GM12892 (cell line): ENCODE measurements around the gene PHF19.

Source experiments
- POLR2A ChIP-seq: IDR thresholded peaks from 2 replicates; pipeline ENCODE4 v1.6.1; 2011; ENCODE audit warnings: low read depth, low read length, control low read depth
- POLR2AphosphoS5 ChIP-seq: IDR thresholded peaks from 2 replicates; pipeline ENCODE4 v1.6.1; 2011; ENCODE audit warnings: low read depth, low read length, control low read depth
- TAF1 ChIP-seq: IDR thresholded peaks from 2 replicates; pipeline ENCODE4 v1.6.1; 2011; ENCODE audit warnings: low read depth, mild to moderate bottlenecking, control low read depth, low read length, borderline replicate concordance

- TF ChIP-seq POLR2A (no peak), POLR2AphosphoS5 (no peak), TAF1 (no peak)
Measured at GRCh38 chr9:120839146-120839545, 37.8 kb downstream of the PHF19 start.
